ENCODE data around the gene SORL1.

DNA sequence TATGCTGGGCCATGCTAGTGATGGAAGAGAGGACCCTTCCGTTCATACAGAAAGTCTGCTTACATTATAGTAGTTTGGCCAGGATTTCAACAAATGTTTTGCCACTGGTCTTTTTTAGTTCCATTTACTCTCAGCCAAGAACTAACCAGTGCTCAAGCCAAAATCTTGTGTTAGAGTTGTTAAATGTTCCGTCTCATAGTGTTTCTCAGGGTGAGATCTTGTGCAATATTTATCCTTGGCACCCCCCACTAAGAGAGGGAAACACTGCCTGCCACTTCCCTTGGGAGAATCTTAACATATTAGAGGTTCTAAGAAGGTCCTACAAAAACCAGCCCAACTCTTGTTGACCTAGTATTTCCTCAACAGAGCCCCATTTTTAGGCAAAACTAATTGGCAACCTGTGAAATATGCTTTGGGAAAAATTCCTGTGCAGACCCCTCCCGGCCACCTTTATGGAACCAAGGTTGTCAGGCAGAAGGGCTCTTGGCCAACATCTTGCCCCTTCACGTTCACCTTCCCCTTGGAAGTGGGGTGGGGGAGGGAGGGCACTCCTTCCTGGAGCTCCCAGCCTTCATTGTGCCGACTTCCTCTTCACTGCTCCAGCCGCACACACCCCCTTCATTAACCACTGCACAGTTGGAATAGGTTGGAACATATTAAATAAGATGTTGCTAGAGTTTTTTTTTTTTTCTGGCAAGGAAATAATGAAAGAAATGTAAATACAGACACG lies 173.8 kb downstream of the SORL1 start:
- TF ChIP-seq, protein P1, sequence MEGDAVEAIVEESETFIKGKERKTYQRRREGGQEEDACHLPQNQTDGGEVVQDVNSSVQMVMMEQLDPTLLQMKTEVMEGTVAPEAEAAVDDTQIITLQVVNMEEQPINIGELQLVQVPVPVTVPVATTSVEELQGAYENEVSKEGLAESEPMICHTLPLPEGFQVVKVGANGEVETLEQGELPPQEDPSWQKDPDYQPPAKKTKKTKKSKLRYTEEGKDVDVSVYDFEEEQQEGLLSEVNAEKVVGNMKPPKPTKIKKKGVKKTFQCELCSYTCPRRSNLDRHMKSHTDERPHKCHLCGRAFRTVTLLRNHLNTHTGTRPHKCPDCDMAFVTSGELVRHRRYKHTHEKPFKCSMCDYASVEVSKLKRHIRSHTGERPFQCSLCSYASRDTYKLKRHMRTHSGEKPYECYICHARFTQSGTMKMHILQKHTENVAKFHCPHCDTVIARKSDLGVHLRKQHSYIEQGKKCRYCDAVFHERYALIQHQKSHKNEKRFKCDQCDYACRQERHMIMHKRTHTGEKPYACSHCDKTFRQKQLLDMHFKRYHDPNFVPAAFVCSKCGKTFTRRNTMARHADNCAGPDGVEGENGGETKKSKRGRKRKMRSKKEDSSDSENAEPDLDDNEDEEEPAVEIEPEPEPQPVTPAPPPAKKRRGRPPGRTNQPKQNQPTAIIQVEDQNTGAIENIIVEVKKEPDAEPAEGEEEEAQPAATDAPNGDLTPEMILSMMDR (IDR thresholded peaks at IDR 0.05) = no peak
- TF ChIP-seq POLR2A (IDR thresholded peaks at IDR 0.05) = no peak

Data from gastroesophageal sphincter (tissue), 3 donors.